DOHH2 (cell line): ENCODE data around the gene RHCG.

ENCODE experiments used
- H3F3A ChIP-seq: fragments of 200-600 bp; sonication (generic), shearing (Covaris generic); 2 replicates; pipeline ENCODE4 v1.6.0; 2016; ENCODE audit warnings: antibody characterized with exemption, mild to moderate bottlenecking; ENCODE audit not compliant: control insufficient read depth, insufficient read depth
- H3K27ac ChIP-seq: fragments of 200-600 bp; sonication (generic); 2 replicates; pipeline ENCODE4 v1.5.1; 2014; ENCODE audit warnings: low read depth, mild to moderate bottlenecking, low read length, moderate library complexity
- H3K27me3 ChIP-seq: fragments of 200-600 bp; sonication (generic); 2 replicates; pipeline ENCODE4 v1.6.1; 2014; ENCODE audit warnings: mild to moderate bottlenecking, low read length, mixed read lengths; ENCODE audit not compliant: control insufficient read depth
- H3K36me3 ChIP-seq: fragments of 200-600 bp; sonication (generic); 2 replicates; pipeline ENCODE4 v1.6.1; 2014; ENCODE audit warnings: mild to moderate bottlenecking, low read length, moderate library complexity, mixed read lengths; ENCODE audit not compliant: control insufficient read depth
- H3K4me1 ChIP-seq: fragments of 200-600 bp; sonication (generic); 2 replicates; pipeline ENCODE4 v1.6.1; 2014; ENCODE audit warnings: mild to moderate bottlenecking, low read length, mixed read lengths; ENCODE audit not compliant: control insufficient read depth
- H3K4me2 ChIP-seq: fragments of 200-600 bp; sonication (generic); 2 replicates; pipeline ENCODE4 v1.6.0; 2014; ENCODE audit warnings: mild to moderate bottlenecking, low read length, moderate library complexity
- H3K4me3 ChIP-seq: fragments of 200-600 bp; sonication (generic); 2 replicates; pipeline ENCODE4 v1.5.1; 2014; ENCODE audit warnings: mild to moderate bottlenecking, low read length, mixed read lengths
- H3K79me2 ChIP-seq: fragments of 200-600 bp; sonication (generic); 2 replicates; pipeline ENCODE4 v1.6.1; 2014; ENCODE audit warnings: mild to moderate bottlenecking, low read length, mixed read lengths; ENCODE audit not compliant: control insufficient read depth
- H3K9me2 ChIP-seq: fragments of 200-600 bp; sonication (generic); replicated peaks from 2 replicates; pipeline ENCODE4 v1.6.1; 2014; ENCODE audit warnings: mild to moderate bottlenecking, low read length, mixed read lengths; ENCODE audit not compliant: control insufficient read depth
- H3K9me3 ChIP-seq: fragments of 200-600 bp; sonication (generic); 2 replicates; pipeline ENCODE4 v1.6.1; 2014; ENCODE audit warnings: antibody characterized with exemption, low read length, mixed read lengths; ENCODE audit not compliant: control insufficient read depth, insufficient read depth
- H4K20me1 ChIP-seq: fragments of 200-600 bp; sonication (generic); 2 replicates; pipeline ENCODE4 v1.6.0; 2014; ENCODE audit warnings: low read depth, mild to moderate bottlenecking, antibody characterized with exemption, low read length, moderate library complexity; ENCODE audit not compliant: control insufficient read depth, insufficient read depth
- EZH2phosphoT487 ChIP-seq: fragments of 200-600 bp; sonication (generic); IDR thresholded peaks from 2 replicates; pipeline ENCODE4 v1.6.1; 2017; ENCODE audit warnings: borderline replicate concordance, mild to moderate bottlenecking, antibody characterized with exemption, low read length, moderate library complexity, mixed read lengths
- TF ChIP-seq, protein P1 (sequence below): fragments of 200-600 bp; sonication (generic); IDR thresholded peaks from one replicate; pipeline ENCODE4 v1.5.1; 2014; ENCODE audit warnings: antibody characterized with exemption, mild to moderate bottlenecking, low read depth, low read length; ENCODE audit not compliant: poor library complexity, severe bottlenecking

Gene RHCG

GRCh38 chr15:89530976-89531375 lies 34.6 kb upstream of the RHCG start:
- TF ChIP-seq, protein P1, sequence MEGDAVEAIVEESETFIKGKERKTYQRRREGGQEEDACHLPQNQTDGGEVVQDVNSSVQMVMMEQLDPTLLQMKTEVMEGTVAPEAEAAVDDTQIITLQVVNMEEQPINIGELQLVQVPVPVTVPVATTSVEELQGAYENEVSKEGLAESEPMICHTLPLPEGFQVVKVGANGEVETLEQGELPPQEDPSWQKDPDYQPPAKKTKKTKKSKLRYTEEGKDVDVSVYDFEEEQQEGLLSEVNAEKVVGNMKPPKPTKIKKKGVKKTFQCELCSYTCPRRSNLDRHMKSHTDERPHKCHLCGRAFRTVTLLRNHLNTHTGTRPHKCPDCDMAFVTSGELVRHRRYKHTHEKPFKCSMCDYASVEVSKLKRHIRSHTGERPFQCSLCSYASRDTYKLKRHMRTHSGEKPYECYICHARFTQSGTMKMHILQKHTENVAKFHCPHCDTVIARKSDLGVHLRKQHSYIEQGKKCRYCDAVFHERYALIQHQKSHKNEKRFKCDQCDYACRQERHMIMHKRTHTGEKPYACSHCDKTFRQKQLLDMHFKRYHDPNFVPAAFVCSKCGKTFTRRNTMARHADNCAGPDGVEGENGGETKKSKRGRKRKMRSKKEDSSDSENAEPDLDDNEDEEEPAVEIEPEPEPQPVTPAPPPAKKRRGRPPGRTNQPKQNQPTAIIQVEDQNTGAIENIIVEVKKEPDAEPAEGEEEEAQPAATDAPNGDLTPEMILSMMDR, result no peak
- no peak for TF ChIP-seq EZH2phosphoT487
- H3K4me3 ChIP-seq, result no peak overlapping the region
- no peak overlapping the region for H3K27ac ChIP-seq
- no peaks in the 10 kb centered on the region for H3F3A ChIP-seq
- no peaks in the 10 kb centered on the region for H4K20me1 ChIP-seq
- H3K36me3 ChIP-seq, result no peaks in the 10 kb centered on the region
- no peaks in the 10 kb centered on the region for H3K9me3 ChIP-seq
- no peaks in the 10 kb centered on the region for H3K9me2 ChIP-seq
- H3K27me3 ChIP-seq, result no peaks in the 10 kb centered on the region
- H3K4me2 ChIP-seq, result no peak overlapping the region
- H3K79me2 ChIP-seq, result no peaks in the 10 kb centered on the region
- no peaks in the 10 kb centered on the region for H3K4me1 ChIP-seq

- Histone ChIP-seq H3K79me2 (no peaks in the 10 kb centered on the region), H3K27me3 (no peaks in the 10 kb centered on the region), H3K36me3 (no peaks in the 10 kb centered on the region), H3K4me3 (no peak overlapping the region), H3K9me2 (no peaks in the 10 kb centered on the region), H3K9me3 (no peaks in the 10 kb centered on the region), H3K4me1 (no peaks in the 10 kb centered on the region), H3F3A (no peaks in the 10 kb centered on the region), H3K27ac (no peak overlapping the region), H3K4me2 (no peak overlapping the region), H4K20me1 (no peaks in the 10 kb centered on the region)
- TF ChIP-seq EZH2phosphoT487, result no peak
- TF ChIP-seq, protein P1, result no peak
Observed at GRCh38 chr15:89528757-89529352, 32.5 kb upstream of the RHCG start.

GRCh38 chr15:89526601-89527441 lies 30.4 kb upstream of the RHCG start:
- Histone ChIP-seq H3K79me2 (no peaks in the 10 kb centered on the region), H3K4me3 (no peak overlapping the region), H3K27ac (no peak overlapping the region), H3K9me3 (no peaks in the 10 kb centered on the region), H3K27me3 (0 out of 2 replicates have a peak, but pooled peaks cover 6% of the 10 kb centered on the region), H3K36me3 (no peaks in the 10 kb centered on the region), H3K4me2 (no peak overlapping the region), H3K9me2 (no peaks in the 10 kb centered on the region), H3K4me1 (no peaks in the 10 kb centered on the region), H3F3A (no peaks in the 10 kb centered on the region), H4K20me1 (no peaks in the 10 kb centered on the region)
- TF ChIP-seq EZH2phosphoT487, result no peak
- TF ChIP-seq, protein P1, result no peak
